IPS-NIHi7 (cell line): Measurements from ENCODE around the gene ZMAT3.
A peak's percentile ranks its signal among the peaks of the same experiment; 100 is the strongest.

Experiments used
- DNase-seq: peaks from one replicate; pipeline ENCODE4 v3.0.0; 2012; ENCODE audit warnings: mixed read lengths; ENCODE audit errors: extremely low spot score

ZMAT3 gene

DNA sequence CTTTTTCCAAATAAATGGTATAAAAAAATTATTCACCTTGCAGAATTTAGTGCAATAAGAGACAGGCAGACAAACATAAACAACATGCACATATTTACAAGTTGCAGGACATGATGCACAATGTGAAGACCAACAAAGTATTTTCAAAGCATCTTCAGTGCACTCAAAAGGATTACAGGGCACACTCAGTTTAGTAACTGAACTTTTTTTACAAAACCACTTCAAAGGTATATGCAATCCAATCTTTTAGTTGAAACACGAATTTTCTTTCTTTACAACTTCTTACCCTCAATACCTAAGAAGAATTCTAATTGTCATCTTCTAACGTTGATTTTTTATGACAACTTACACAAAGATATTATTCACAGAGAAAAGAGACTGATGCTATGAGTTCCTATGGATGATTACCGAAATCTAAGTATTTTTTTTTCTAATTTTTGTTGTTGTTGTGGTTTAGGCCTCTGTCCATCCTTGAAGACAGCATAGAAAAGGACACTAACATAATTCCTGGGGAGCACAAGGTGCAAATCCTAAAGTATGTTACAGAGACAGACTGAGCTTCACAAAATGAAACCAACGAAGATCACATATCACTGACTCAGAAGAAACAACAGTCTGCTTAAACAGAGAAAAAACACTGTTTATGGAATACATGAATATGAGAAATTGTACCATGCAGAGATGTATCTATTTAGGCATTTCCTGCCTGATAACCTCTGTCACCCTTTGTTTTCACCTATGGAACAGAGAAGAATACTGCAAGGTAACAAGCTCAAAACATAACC lies 50.3 kb downstream of the ZMAT3 start:
- no peak for DNase-seq

DNA sequence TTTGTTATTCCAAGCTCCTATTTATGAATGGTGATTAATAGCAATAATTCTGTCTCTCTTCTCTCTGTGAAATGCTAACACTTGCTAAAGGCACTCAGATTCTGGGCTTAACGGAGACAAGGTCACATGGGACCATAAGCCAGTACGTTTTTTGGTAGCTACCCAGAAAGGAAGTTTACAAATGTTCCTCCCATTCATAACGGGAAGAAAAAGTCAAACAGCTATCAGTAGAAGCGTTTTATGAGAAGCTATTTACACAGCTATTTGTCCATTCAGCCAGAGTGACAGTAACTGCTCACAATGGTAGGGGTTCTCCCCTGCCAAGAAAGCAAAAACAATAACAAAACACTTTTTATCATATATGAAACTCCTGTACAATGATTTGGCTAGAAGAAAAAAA lies 51.5 kb downstream of the ZMAT3 start:
- DNase-seq = no peak

DNA sequence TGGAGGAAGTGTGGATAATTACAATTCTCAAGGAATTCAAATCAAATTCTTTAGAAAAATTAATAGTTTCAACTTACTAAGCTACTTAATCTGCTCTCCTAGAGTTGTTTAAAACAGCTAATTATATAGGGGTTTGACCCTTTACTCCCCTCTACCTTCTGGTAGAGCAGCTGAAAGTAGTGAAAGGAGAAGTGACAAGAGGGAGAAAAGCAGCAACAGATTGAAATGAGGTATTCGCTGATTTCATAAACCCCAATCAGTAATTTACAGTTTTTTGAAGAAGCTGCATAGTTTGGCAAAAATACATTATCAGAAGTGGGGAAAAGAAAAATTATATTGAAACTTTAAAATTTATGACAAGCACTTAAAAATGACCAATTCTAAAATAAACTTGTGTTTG lies 52.8 kb downstream of the ZMAT3 start:
- DNase-seq = no peak

DNA sequence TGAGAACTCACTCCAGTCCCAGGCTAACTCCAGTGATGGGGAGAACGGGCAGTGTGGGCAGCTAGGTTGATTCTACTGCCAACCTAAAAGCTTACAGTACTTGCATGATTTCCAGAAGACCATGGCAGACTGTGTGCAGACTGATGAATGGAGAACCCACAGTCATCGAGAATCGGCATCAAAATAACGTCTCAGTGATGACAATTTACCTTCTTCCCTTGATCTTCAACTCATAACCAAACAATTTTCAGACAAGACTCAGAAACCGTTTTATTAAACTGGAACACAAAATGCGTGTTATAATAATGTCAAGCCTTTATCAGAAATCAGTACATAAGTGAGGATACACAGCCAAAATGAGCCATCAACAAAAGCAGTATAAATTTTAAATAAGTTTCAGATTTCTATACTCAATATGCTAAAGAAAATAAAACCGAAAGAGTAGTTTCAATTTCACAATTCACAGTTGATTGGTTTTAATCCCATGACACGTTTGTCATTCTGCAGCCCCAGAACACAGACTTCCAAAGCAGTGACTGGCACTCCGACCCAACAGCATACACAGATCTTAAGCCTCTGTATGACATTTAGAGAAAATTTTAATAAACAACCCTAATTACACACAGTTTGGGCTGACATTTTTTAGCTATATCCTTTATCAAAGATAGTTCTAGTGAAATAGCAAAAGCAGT lies 54.5 kb downstream of the ZMAT3 start:
- DNase-seq = no peak

DNA sequence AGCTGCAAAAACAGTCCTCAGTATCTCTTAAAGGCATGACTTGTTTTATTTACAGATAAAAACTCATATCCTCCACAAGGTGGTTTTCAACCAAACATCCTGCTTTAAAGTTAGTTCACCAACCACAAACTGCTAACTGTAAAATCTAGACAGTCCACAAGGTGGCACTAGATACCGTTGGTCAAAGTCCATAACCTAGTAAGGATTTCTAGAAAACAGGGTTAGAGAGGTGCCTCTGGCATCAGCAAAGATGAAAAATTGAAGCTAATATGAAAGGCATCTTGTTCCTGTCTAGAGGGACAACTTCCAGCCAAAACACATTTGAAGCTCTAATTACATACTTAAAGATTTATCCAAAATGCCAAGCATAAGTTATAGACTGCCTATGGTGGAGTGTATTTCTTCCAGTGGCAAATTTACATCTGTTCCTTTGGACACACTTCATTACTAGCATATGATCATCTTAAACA lies 56.0 kb downstream of the ZMAT3 start:
- peak; percentile 62 for DNase-seq

DNA sequence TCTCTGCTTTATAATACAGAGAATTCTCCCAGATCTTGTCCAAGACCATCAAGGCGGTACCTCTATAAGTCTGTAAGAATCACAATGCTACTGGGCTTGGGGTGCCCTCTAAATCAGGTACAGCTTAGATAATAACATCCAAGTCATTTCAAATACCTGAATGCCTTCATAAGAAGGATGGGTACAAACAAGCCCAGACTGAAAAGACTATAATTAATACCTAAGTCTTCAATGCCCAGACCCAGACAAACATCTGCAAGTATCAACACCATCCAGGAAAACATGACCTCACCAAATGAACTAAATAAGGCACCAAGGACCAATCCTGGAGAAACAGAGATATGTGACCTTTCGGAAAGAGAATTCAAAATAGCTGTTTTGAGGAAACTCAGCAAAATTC lies 65.9 kb downstream of the ZMAT3 start:
- no peak for DNase-seq

DNA sequence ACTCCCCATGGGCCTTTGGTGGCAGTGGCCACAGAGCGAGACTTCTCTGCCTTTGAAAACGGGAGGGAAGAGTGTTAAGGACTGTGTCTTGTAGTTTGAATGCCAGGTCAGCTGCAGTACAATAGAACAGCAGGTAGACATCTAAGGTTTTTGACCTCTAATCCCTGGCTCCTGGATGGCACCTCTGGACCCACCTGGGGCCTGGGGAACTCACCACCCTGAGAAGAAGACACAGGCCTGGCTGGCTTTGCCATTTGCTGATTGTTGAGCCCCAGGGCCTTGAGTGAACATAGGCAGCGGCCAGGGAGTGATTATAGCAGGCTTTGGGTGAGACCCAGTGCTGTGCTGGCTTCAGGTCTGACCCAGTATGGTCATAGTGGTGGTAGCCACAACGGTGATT lies 66.4 kb downstream of the ZMAT3 start:
- DNase-seq = no peak

DNA sequence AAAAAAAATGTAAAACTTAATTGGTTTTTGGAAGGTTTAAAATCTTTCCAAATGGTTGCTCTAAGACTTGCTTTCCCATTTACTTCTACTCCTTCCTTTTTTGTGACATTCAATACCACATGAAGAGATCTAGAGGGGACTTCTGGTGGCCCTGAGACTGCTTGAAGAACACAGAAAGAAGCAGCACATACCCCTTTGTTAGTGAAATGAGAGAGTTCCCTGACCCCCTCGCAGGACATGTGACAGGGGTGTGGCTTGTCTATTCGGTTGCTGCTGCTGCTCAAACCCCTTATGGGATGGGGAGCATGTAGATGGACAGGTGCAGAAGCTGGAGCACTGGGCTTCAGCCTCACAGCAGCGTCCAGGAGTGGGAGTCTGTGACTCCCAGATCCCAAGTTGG lies 71.0 kb downstream of the ZMAT3 start:
- no peak for DNase-seq

DNA sequence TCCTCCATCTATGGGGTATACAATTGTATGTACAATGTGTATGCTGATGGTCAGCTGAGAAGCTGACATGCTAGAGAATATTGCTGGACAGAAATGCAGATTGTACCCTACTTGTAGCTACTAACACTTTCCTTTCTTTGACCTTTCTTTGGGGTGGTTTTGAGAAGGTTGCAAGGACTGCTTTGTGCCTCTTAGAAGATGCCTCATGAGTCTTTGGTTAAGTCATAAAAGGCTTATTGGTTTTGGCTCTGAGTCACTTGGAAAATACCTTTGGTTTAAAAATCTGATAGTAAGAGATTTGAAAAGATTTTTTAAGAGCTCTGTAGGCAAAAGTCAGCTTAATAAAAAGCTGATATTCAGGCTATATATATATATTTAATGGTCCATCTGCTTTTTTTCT lies 71.5 kb downstream of the ZMAT3 start:
- no peak for DNase-seq

DNA sequence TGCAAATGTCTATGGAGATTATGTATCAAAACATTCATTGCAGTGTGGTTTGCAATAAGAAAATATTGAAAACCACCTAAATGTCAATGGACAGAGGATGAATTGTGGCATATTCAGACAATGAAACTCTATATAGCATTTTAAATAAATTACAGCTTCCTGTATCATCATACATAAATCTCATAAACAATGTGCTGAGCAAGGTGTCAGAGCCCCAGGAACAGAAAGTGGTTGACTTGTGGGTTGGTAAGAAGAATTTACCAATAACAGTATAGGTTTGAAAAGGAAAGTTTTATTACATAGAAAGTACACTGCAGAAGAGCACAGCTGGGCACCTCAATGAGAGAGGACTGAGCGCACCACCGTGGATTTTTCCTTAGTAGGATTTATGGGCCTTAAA lies 75.2 kb downstream of the ZMAT3 start:
- no peak for DNase-seq

DNA sequence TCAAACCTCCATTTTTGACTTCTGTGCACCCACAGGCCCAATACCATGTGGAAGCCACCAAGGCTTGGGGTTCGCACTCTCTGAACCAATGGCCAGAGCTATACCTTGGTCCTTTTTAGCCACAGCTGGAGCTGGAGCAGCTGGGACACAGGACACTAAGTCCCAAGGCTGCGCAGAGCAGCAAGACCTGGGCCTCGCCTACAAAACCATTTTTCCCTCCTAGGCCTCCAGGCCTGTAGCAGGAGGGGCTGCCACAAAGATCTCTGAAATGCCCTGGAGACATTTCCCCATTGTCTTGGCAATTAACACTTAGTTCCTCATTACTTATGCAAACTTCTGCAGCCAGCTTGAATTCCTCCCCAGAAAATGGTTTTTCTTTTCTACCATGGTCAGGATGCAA lies 81.3 kb downstream of the ZMAT3 start:
- no peak for DNase-seq

DNA sequence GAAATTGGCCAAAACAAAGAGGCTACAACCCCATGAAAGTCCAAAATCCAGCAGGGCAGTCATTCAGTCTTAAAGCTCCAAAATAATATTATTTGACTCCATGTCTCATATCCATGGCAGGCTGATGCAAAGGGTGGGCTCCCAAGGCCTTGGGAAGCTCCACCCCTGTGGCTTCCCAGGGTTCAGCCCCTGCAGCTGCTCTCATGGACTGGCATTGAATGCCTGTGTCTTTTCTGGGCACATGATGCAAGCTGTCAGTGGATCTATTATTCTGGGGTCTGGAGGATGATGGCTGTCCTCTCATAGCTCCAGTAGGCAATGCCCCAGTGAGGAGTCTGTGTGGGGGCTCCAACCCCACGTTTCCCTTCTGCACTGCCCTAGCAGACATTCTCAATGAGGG lies 81.8 kb downstream of the ZMAT3 start:
- DNase-seq = no peak

DNA sequence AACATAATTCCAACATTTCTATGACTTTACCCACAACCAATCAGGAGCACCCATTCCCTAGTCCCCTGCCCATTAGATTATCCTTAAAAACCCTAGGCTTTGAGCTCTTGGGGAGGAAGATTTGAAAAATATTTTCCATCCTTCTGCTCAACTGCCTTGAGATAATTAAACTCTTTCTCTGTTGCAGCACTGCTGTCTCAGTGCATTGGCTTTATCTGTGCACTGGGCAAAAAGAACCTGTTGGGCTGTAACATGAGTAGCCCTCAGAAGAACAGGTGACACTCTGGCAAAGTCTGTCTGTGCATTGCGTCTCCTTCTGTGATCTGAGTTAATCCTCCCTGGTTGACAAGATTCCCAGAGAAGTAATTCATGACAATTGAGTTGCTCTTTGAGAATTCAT lies 83.9 kb downstream of the ZMAT3 start:
- no peak for DNase-seq

DNA sequence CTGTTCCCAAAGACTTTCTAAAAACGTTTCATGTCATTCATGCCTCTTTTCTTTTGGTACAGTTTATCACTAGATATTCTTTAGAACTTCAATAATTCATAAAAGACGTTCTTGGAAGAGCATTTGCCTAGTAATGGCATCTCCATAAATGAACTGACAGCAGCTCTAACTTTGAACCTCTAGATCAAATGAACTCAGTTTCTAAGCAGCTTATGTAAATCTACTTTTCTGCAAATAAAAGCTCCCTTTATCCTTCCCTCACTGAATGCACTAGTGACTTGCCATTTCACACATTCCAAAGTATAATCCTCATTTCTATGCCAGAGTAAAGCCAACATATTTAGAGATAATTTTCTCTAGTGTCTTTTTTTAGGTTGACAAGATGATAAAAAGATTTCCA lies 85.2 kb downstream of the ZMAT3 start:
- DNase-seq = no peak

DNA sequence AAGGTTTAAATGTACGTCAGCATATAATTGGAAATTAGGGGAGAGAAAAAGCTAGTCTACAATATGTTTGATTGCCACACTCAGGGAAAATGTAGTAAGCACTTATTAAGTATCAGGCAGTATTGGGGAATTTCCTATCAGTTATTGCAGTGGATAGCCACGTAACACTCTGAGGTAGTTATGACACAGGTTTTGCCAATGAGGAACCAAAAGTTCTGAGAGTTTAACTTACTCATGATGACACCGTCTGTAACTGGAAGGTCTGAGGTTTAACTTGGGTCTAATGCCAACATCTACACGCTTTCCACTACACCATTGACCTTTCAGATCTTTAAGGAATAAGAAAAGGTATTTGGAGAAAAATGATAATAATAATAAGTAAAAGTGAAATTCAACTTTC lies 89.5 kb downstream of the ZMAT3 start:
- DNase-seq = no peak

DNA sequence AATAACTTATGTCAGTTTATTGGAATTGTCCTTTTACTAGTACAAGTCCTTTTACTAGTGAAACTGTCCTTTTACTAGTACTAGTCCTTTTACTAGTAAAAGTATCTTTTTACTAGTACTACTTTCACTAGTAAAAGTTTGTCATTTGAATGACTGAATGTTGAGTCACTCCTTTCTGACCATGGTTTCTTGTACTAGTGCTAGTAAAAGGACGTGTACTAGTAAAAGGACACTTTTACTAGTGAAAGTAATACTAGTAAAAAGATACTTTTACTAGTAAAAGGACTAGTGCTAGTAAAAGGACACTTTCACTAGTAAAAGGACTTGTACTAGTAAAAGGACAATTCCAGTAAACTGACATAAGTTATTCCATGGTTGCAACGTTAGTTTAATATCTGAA lies 96.3 kb downstream of the ZMAT3 start:
- DNase-seq = no peak

DNA sequence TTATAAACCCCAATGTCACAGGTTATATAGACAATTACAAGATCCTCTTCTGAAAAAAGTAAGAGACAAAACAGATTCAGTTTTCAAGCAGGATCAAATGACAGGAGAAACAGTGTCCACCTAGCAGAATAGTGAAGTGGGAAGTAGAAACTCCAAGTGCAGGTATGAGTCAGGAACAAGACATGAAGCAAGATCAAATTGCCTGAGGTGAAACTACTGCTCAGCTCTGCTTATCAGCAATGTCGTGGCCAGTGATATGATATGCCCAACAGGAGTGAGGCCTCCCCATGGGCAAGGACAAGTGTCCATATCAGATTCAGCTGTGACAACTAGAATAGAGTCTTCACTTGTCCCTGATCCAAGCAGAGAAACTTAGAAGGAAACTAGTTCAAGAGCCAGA lies 100.0 kb downstream of the ZMAT3 start:
- DNase-seq = no peak

DNA sequence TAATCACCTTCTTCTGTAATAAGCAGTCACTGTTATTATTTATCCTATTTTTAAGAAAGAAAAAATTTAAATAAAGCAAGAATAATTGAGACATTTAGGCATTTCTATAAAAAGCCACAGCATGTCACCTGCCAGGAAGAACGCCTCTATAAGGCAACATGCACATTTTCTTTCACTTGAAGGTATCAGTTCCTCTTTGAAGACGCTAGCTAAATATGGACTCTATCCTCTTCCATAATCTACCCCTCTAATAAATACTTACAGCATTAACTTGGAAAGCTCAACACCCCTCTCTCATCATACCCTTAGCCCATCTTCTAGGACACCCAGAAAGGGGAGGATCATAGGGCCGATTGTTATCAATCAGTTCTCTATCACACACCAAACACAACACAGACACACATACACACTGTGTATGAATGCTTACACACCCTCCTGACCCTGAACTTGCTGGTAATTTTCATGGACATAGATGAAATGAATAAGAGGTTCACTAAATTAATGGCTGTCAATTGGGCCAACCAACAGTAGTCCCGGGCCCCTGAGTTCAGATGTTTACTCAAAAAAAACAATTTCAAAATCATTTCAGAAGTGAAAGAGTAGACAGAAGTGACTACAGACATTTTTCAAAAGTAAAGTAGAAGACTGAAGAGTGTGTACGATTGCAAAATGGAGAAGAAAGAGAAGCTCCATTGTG lies 102.5 kb downstream of the ZMAT3 start:
- no peak for DNase-seq
